ENCODE results near the gene GPATCH8. TPM values are rescaled to one million over a fixed set of nuclear protein-coding genes. Genes with fewer than 3 reads are reported as not detected.

Gene GPATCH8
- total and polyA plus RNA-seq, 9 of the 15 experiments (the other 6 are each of a cell fraction or from before 2014, with no cell fraction given), result 10.6 to 29.6 (median 13.2) TPM

GRCh38 chr17:44501866-44502375 lies 1.3 kb downstream of the GPATCH8 start:
- H3K4me2 ChIP-seq (ENCODE audit: insufficient read depth, low read length), result peak overlapping the region; percentile 96
- 2% methylated on average over 6 of the region's 6 CpGs for WGBS (ENCODE audit: insufficient coverage, low coverage, missing lambda C conversion rate)
- H3K36me3 ChIP-seq (ENCODE audit: control insufficient read depth, insufficient read depth, low read length), result peaks cover 15% of the 10 kb centered on the region; the same call in 1 of the 3 replicates
- H3K9me3 ChIP-seq (replicated peaks; ENCODE audit: control insufficient read depth, insufficient read depth, low read depth, low read length), result no peaks in the 10 kb centered on the region
- in situ Hi-C loops (cut with MboI), result no loop called here
- no TSS peak for BruUV-seq (replicated peaks)
- CTCF ChIA-PET (ENCODE audit: low intra/inter-chr PET ratio), result no interaction called here
- peaks cover 65% of the 10 kb centered on the region for H3K79me2 ChIP-seq (ENCODE audit: control insufficient read depth, insufficient read depth, low read length)
- no peaks in the 10 kb centered on the region for H3K9me1 ChIP-seq (ENCODE audit: control insufficient read depth, insufficient read depth, low read length)
- intact Hi-C loops (cut with micrococcal nuclease), result loop anchor here (5.0 kb wide), 1 partner anchor 115 kb away; the partner anchor contains the start of gene ITGA2B
- H3K9ac ChIP-seq (ENCODE audit: insufficient read depth in 1 of 2, low read depth in 2 of 2, low read length in 2 of 2), result peak overlapping the region in 1 of 2 experiments; percentile 95; a peak in 3 of 4 replicates
- FAIRE-seq (peak; percentile 15), ATAC-seq (peak; percentile 50), DNase-seq (ENCODE audit: extremely low read depth in 1 of 4, low spot score in 3 of 4) (peak in 2 of 4 experiments; percentile 13 to 39)
- POLR2A ChIA-PET, result interaction anchor here (0.6 to 1.5 kb wide), 5 partner anchors 10 to 34 kb away, joined by 4 to 5 read pairs (median 4); no protein-coding TSS in a partner anchor
- peaks cover 4 to 12% of the 10 kb centered on the region in 2 experiments; a peak in 4 of 5 replicates for H3K4me1 ChIP-seq (replicated peaks in 1 of 2; ENCODE audit: control insufficient read depth in 2 of 2, insufficient read depth in 2 of 2, low read length in 2 of 2)
- no peak overlapping the region for H2AFZ ChIP-seq (ENCODE audit: low read depth, low read length)
- peak overlapping the region; percentile 88; the same call in 1 of the 3 replicates for H3K27ac ChIP-seq (ENCODE audit: extremely low read depth, low read depth, low read length)
- no peaks in the 10 kb centered on the region for H3K27me3 ChIP-seq (ENCODE audit: control insufficient read depth in 2 of 2, insufficient read depth in 2 of 2, low read length in 2 of 2)
- H3K4me3 ChIP-seq, result peak overlapping the region; percentile 96
- H4K20me1 ChIP-seq (replicated peaks; ENCODE audit: control insufficient read depth, insufficient read depth, low read length), result peaks cover 20% of the 10 kb centered on the region
- TF ChIP-seq IFI16 (CRISPR knock-in tag; IDR thresholded peaks at IDR 0.05) (no peak), ZBTB40 (IDR thresholded peaks at IDR 0.05) (no peak), ZBTB40 (CRISPR knock-in tag; IDR thresholded peaks at IDR 0.05) (no peak), SRSF3 (IDR thresholded peaks at IDR 0.05; ENCODE audit: insufficient read depth, low read length) (no peak), ZNF124 (CRISPR knock-in tag; IDR thresholded peaks at IDR 0.05) (no peak), PCBP2 (IDR thresholded peaks at IDR 0.05; ENCODE audit: low read depth, low read length, poor library complexity, severe bottlenecking) (no peak), SAFB2 (IDR thresholded peaks at IDR 0.05; ENCODE audit: borderline replicate concordance, low read depth, low read length, severe bottlenecking) (no peak), RCOR1 (IDR thresholded peaks at IDR 0.05; ENCODE audit: borderline replicate concordance in 1 of 2, low read depth in 2 of 2, low read length in 2 of 2) (no peak), ZNF384 (IDR thresholded peaks at IDR 0.05; ENCODE audit: low read depth, low read length) (0 out of 2 replicates have a peak, but pooled peaks have one; percentile 28), ZKSCAN8 (CRISPR knock-in tag; IDR thresholded peaks at IDR 0.05) (no peak), ZNF174 (CRISPR knock-in tag; IDR thresholded peaks at IDR 0.05) (no peak), ZNF224 (CRISPR knock-in tag; IDR thresholded peaks at IDR 0.05) (no peak), ZNF263 (CRISPR knock-in tag; IDR thresholded peaks at IDR 0.05; ENCODE audit: borderline replicate concordance) (no peak), NR3C1 (CRISPR knock-in tag; IDR thresholded peaks at IDR 0.05) (no peak)

All from K562 (cell line).